ENCODE results near the gene DENND1B. TPM values are rescaled to one million over a fixed set of nuclear protein-coding genes. Genes with fewer than 3 reads are reported as not detected.

The DENND1B gene
- 26.1 TPM for total RNA-seq
- long read RNA-seq, full-length matches to known transcripts, result 13 of 56 reads
- long read RNA-seq, partial matches to known transcripts, result 8 of 56 reads
- long read RNA-seq, other reads (novel, unspliced or antisense), result 35 of 56 reads

- peak; percentile 83 for DNase-seq
- peak; percentile 82 for ATAC-seq
- intact Hi-C loops (cut with micrococcal nuclease), result no loop called here
These were observed at the start of gene DENND1B for GRCh38 chr1:197775282-197776262. Gene DENND1B, minus strand, starts transcription at chr1:197775480. Its CDS starts 325 bp downstream, at chr1:197775155.

- DNase-seq, result no peak
- intact Hi-C loops (cut with micrococcal nuclease), result no loop called here
- no peak for ATAC-seq
These were observed 39.0 kb upstream of the DENND1B start for GRCh38 chr1:197814306-197814705.

- intact Hi-C loops (cut with micrococcal nuclease), result no loop called here
These were observed 38.5 kb upstream of the DENND1B start for GRCh38 chr1:197813741-197814140.

GRCh38 chr1:197811769-197812168 lies 36.5 kb upstream of the DENND1B start:
- intact Hi-C loops (cut with micrococcal nuclease), result no loop called here
- no peak for DNase-seq
- peak; percentile 64 for ATAC-seq

More at GRCh38 chr1:197813741-197814140, 38.5 kb upstream of the DENND1B start:
- ATAC-seq, result no peak
- DNase-seq, result no peak

- intact Hi-C loops (cut with micrococcal nuclease), result no loop called here
- ATAC-seq, result no peak
- DNase-seq, result no peak
These were observed 35.5 kb upstream of the DENND1B start for GRCh38 chr1:197810812-197811211.

GRCh38 chr1:197808880-197809279 lies 33.6 kb upstream of the DENND1B start:
- ATAC-seq (no peak), DNase-seq (no peak)
- intact Hi-C loops (cut with micrococcal nuclease), result no loop called here

- intact Hi-C loops (cut with micrococcal nuclease), result no loop called here
- DNase-seq (peak; percentile 36), ATAC-seq (peak; percentile 76)
These were observed 32.6 kb upstream of the DENND1B start for GRCh38 chr1:197807739-197808453.

- peak; percentile 54 for ATAC-seq
These were observed 31.9 kb upstream of the DENND1B start for GRCh38 chr1:197807216-197807615.

GRCh38 chr1:197806718-197807117 lies 31.4 kb upstream of the DENND1B start:
- no peak for ATAC-seq
- intact Hi-C loops (cut with micrococcal nuclease), result no loop called here
- no peak for DNase-seq

More at GRCh38 chr1:197807216-197807615, 31.9 kb upstream of the DENND1B start:
- DNase-seq, result no peak
- intact Hi-C loops (cut with micrococcal nuclease), result no loop called here

- ATAC-seq (no peak), DNase-seq (no peak)
- intact Hi-C loops (cut with micrococcal nuclease), result no loop called here
These were observed 26.4 kb upstream of the DENND1B start for GRCh38 chr1:197801684-197802083.

GRCh38 chr1:197801111-197801482 lies 25.8 kb upstream of the DENND1B start:
- no peak for DNase-seq
- ATAC-seq, result peak; percentile 36
- intact Hi-C loops (cut with micrococcal nuclease), result no loop called here

- intact Hi-C loops (cut with micrococcal nuclease), result no loop called here
- ATAC-seq (no peak), DNase-seq (no peak)
These were observed 25.3 kb upstream of the DENND1B start for GRCh38 chr1:197800379-197801110.

GRCh38 chr1:197799271-197799670 lies 24.0 kb upstream of the DENND1B start:
- DNase-seq, result no peak
- intact Hi-C loops (cut with micrococcal nuclease), result no loop called here
- ATAC-seq, result no peak

- intact Hi-C loops (cut with micrococcal nuclease), result no loop called here
- DNase-seq (no peak), ATAC-seq (peak; percentile 60)
These were observed 23.2 kb upstream of the DENND1B start for GRCh38 chr1:197798492-197798891.

- intact Hi-C loops (cut with micrococcal nuclease), result no loop called here
- no peak for DNase-seq
- no peak for ATAC-seq
These were observed 21.7 kb upstream of the DENND1B start for GRCh38 chr1:197797010-197797409.

- no peak for ATAC-seq
- DNase-seq, result no peak
- intact Hi-C loops (cut with micrococcal nuclease), result no loop called here
These were observed 13.8 kb upstream of the DENND1B start for GRCh38 chr1:197788741-197789739.

- intact Hi-C loops (cut with micrococcal nuclease), result no loop called here
- ATAC-seq, result no peak
- no peak for DNase-seq
These were observed 12.6 kb upstream of the DENND1B start for GRCh38 chr1:197787623-197788536.

All from left ventricle myocardium superior (tissue), 1 donor.